Astrocyte (in vitro differentiated cells and primary cell): ENCODE data around the gene RNH1.

Experiments used
- EZH2 ChIP-seq: IDR thresholded peaks from 2 replicates; pipeline ENCODE4 v1.6.1; 2012; ENCODE audit warnings: mild to moderate bottlenecking, low read length, inconsistent platforms; ENCODE audit not compliant: insufficient read depth
- TF ChIP-seq, protein P1 (sequence below): IDR thresholded peaks from 2 replicates; pipeline ENCODE4 v1.5.1; 2011; ENCODE audit warnings: low read depth, mild to moderate bottlenecking, inconsistent platforms, low read length, moderate library complexity; ENCODE audit not compliant: insufficient read depth

DNA sequence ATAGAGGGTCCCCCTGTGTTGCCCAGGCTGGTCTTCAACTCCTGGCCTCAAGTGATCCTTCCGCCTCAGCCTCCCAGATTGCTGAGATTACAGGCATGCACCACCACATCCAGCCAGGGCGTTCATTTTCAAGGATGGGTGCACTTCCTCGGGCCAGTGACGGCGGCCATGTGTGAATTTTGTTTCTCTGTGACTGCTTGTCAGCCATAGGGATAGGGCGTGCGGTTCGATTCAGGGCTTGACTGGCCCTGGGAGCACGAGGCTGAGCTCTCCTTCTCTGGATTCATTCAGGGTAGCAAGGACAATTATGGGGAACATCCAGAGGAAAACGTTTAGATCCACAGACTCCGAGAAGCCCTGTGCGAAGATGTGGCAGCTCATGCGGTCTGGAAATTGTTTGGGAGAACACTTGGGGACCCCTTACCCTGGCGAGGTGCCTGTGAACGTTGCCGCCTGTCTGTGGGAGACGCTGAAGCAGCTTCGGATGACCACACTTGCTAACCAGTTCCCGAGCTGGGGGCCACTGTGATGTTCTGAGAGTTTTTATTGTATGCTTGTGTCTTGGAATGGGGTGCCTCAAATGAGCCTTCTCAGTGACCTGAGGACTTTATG, 54.0 kb downstream of the RNH1 start:
- TF ChIP-seq, protein P1, sequence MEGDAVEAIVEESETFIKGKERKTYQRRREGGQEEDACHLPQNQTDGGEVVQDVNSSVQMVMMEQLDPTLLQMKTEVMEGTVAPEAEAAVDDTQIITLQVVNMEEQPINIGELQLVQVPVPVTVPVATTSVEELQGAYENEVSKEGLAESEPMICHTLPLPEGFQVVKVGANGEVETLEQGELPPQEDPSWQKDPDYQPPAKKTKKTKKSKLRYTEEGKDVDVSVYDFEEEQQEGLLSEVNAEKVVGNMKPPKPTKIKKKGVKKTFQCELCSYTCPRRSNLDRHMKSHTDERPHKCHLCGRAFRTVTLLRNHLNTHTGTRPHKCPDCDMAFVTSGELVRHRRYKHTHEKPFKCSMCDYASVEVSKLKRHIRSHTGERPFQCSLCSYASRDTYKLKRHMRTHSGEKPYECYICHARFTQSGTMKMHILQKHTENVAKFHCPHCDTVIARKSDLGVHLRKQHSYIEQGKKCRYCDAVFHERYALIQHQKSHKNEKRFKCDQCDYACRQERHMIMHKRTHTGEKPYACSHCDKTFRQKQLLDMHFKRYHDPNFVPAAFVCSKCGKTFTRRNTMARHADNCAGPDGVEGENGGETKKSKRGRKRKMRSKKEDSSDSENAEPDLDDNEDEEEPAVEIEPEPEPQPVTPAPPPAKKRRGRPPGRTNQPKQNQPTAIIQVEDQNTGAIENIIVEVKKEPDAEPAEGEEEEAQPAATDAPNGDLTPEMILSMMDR: no peak
- TF ChIP-seq EZH2: no peak
